IPS DF 4.7 (cell line): Measurements from ENCODE around the gene C1orf21.

Source experiments
- DNase-seq: peaks from one replicate; pipeline ENCODE4 v3.0.0-alpha.2; 2013; ENCODE audit warnings: low spot score; ENCODE audit errors: extremely low read depth

Gene C1orf21

GRCh38 chr1:184412472-184412871 lies 25.6 kb downstream of the C1orf21 start:
- DNase-seq, result no peak

GRCh38 chr1:184416481-184416880 lies 29.7 kb downstream of the C1orf21 start:
- DNase-seq, result no peak

GRCh38 chr1:184416946-184417345 lies 30.1 kb downstream of the C1orf21 start:
- no peak for DNase-seq

GRCh38 chr1:184417916-184418315 lies 31.1 kb downstream of the C1orf21 start:
- no peak for DNase-seq

GRCh38 chr1:184418652-184419349 lies 32.0 kb downstream of the C1orf21 start:
- DNase-seq, result no peak

DNA sequence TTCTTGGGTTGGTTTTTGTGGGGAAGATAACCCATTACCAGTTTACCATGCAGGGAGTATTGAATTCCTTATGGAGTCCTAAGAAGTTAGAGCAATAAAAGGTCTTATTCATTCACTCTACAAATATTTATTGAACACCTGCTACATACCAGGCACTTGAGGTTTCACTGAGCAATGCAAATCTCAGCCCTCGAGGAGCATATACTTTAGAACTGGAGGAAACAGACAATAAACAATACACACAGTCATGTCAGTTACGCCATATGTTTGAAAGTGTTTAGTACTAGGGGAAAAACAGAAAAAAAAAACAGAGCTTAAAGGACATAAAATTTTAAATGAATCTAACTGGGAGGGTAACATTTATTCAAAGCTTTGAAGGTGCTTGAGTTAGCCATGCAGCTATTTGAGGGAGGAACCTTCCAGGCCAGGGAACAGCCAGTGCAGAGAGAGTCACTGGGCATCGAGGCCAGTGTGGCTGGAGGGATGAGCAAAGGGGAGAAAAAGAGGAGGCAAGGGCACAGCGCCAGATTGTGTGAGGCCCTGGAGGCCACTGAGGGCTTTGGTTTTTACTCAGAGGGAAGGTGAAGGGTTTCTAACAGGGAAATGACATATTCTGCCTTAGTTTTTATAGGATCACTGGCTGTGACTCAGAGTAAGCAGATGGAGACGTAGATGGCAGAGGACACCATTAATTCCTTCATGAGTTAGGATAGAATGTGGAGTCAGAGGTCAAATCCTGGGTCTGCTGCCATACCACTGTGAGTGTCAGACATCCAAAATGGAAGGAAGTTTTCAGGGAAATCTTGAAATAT lies 32.7 kb downstream of the C1orf21 start:
- no peak for DNase-seq

GRCh38 chr1:184422490-184423233 lies 35.8 kb downstream of the C1orf21 start:
- no peak for DNase-seq

DNA sequence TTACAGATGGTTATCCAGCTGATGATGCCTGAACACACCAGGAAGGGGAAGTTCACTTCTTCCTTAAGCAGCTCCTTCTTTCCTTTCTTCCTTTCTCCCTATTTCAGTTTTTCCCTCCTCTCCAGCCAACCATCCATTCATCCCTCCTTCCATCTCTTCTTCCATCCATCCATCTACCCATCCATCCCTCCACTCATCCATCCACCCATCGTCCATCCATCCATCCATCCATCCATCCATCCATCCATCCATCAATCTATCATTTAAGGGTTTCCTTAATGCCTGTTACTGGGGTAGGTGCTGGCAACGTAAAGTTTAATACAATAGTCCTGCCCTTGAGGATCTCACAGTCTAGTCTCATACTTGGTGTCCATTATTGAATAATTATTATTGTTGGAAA lies 36.8 kb downstream of the C1orf21 start:
- DNase-seq, result no peak

- no peak for DNase-seq
These were observed 37.3 kb downstream of the C1orf21 start for GRCh38 chr1:184424157-184424556.

GRCh38 chr1:184424945-184425344 lies 38.1 kb downstream of the C1orf21 start:
- no peak for DNase-seq

DNA sequence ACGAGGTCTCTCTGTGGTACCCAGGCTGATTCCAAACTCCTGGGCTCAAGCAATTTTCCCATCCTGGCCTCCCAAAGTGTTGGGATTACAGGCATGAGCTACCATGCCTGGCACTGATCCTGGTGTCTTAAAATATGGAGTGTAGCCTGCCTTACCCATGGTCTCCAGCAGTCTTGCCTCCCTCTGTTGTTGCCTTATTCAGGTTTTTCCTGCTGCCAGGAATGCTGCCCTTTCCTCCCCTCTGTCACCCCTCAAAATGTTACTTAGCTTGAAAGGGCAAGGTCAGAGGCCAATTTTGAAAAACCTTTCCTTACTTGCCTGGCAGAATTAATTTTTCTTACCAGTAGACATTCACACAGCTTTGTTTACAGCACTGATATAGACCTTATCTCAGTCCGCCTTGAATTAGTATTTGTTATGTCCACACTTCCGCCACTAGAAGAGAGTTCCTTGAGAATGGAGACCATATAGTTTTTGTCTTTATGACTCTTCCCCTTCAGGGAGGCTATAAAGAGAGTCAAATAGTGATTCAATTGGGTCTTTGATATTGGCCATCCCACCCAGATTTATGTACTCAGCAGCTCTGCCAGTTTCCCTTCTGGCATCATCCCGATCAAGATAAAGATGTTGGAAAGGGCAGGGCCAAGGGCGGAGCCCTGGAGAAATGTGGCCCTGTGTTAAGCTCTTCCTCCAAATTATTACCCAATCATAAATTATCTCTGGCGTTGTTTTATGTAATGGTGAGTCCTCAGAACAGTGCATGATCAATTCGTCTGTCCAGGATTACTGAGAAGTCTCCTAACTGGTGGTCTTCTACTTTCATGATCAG lies 38.8 kb downstream of the C1orf21 start:
- no peak for DNase-seq

DNA sequence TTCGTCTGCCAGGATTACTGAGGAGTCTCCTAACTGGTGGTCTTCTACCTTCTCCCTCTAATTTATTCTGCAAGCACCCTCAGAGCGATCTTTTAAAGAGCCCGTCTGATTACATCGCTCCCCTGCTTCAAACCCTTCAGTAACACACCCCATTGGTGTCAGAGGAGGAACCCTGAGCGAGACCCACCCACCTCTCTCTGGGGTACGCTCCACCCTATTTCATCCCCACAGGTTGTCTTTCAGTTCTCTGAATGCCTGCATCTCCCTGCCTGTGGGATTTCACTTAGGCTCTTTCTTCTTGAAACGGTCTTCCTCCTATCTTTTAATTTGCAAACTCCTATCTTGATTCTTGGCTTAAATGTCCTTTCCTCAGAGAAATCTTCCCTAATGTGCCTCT lies 39.4 kb downstream of the C1orf21 start:
- no peak for DNase-seq

DNA sequence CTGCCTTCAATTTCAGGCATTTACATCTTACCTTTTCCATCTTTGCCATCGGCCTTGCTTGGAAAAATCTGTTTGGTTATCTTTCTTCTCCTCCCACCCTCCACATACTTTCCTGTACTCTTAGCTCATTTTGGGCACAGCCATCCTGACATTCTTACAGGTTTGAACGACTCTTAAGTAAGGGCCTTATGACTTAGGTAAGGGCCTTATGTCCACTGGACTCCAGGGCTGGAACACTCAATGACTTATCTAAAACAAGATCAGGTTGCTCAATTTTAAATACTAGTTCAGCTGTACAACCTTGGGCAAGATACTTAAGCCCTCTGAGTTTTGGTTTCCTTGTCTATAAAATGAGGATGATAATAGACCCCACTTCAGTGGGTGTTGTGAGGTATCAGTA lies 40.9 kb downstream of the C1orf21 start:
- DNase-seq, result no peak

DNA sequence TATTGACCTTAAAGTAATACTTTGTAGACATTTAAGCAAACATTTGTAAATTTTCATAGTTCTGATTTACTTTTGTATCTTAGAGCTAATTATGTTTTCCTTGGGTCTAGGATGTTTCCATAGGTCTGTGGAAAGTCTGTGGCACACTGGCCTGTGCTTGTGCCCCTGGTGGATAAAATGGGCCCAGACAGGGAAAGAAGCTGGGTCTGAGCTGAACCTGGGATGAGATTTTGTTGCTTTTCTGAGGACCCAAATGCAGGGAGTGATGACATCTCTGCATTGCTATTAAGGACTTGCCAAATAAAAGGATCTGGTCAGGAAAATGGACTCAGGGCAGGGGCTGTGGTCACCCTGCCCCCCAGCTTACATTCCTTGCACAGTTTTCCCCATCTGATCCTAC lies 41.8 kb downstream of the C1orf21 start:
- DNase-seq, result no peak

DNA sequence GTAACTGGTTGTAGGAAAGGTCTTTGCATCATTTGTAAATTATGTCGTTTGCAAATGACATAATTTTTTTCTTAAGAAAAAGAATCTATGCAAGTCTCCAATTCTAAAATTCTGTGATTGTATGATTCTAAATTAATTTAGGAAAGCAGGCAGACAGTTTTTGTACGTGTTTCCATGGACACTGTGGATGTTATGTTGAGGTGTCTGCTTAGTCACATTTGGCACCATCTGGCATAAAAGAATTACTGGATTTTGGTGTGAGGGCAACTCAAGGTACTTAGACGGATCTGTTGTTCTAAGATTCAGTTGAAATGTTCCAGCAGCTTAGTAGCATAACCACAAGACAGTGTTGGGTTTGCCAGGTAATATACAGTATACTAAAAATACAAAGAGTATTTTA lies 42.5 kb downstream of the C1orf21 start:
- no peak for DNase-seq

DNA sequence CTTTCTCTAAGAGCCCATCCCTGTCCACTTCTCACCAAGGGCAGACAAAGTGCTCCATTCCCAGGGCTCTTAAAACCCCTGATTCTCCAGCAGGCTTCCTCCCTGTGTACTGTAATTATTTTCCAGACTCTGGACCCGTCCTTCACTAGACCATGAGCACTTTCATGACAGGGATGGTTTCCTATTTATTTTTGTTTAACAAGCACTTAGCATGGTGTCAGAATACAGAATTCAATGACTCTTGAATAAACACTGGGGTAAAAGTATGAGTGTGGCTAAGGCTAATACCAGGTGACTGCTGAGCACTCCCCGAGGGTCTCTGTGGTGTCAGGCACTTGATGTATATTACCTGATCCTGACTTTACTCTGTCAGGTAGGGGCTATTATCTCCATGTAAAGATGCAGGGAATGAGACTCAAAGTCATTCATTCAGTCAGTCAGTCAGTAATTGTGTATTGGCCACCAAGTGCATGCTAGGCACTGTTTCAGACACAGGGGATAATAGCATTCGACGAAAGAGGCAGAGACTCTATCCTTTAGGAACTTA lies 47.2 kb downstream of the C1orf21 start:
- DNase-seq, result no peak

DNA sequence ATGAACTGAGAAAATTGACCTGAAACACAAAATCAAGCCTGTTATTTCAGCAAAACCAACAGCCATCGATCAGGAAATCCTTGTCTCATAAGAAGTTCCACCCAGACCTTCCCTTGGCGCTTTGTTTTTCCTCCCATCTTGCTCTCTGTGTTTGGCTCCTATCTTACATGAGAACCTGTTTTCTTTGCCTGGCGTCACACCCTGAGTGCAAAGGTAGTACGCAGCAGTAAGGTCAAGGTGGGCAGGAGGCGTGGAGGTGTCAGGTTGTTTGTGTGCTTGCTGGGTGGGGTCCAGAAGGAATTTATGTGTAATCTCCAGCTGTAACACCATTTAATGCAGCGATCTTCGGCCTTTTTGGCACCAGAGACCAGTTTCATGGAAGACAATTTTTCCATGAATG lies 50.5 kb downstream of the C1orf21 start:
- no peak for DNase-seq

- DNase-seq, result no peak
These were observed 51.5 kb downstream of the C1orf21 start for GRCh38 chr1:184438363-184438762.

DNA sequence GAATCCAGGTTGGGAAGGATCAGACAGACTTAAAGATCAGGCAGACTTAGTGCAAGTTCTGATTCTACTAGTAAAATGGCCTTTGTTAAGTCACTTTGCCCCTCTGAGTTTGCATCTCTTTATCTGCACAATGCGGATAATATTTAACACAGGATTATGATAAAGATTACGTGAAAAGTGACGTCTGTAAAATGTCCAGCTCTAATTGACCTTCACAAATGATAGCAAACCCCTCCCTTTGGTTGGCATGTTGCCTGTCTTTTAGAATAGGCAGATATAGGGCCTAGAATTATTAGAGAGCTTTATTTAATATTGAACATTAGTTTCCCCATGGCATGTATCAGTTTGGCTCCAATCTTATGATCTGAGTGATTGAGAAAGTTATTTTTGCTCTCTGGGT lies 55.4 kb downstream of the C1orf21 start:
- no peak for DNase-seq

DNA sequence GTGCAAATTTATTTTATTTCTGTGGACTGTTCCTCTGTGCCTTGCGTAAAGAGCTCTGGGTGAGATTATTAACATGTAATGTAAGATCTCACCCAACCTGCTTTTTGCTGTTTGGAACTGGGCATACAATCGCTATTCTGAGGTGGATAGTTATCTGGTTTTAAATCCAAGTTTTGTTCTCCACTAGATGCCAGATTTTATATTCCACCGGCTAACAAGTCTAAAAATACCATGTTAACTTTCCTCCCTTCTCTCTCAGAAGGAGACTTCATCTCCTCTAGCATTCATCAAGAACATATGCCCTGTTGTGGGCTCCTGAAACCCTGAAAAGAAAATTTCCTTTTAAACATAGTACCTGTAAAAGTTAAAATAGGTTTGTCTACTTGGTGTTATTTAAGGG lies 56.4 kb downstream of the C1orf21 start:
- no peak for DNase-seq

DNA sequence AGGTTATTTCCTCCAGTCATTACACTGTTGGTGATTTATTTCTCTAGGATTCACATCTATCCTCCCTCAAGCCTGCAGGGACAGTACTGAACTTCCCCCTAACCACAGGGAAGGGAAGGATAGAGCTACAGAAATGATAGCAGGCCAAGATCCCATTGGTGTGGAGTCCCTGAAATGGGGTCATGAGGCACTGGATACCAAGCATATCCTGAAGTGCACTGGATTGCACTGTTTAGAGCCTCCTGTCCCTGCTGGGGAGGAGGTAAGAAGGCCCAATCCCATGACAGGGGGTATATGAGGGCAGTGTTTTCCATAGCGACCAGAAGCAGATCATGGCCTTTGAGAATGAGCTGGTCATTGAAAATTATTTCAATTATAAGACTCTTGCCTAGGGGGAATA lies 56.8 kb downstream of the C1orf21 start:
- DNase-seq, result no peak
